Activated T-helper 2 cell treated with anti-CD3 and anti-CD28 coated beads, Interferon-gamma antibody, Interleukin-2, Interleukin-4, amounts not matched to agents 10 μg/mL and 5 μg/mL and 100 μg/mL, durations not matched to agents 14 hours and 24 hours and 36 hours (primary cell): Measurements from ENCODE around the gene ACP5. TPM values are rescaled to one million over a fixed set of nuclear protein-coding genes. Genes with fewer than 3 reads are reported as not detected.

Experiments
- DNase-seq: peaks from one replicate; pipeline ENCODE4 v3.0.0; 2021; ENCODE audit warnings: low spot score
- H3K27ac Mint-ChIP-seq: one replicate; pipeline ENCODE4 v1.8.0; 2021; ENCODE audit warnings: mixed read lengths
- H3K27me3 Mint-ChIP-seq: one replicate; pipeline ENCODE4 v1.8.0; 2021; ENCODE audit warnings: low read depth, mixed read lengths
- H3K36me3 Mint-ChIP-seq: one replicate; pipeline ENCODE4 v1.8.0; 2021; ENCODE audit warnings: low read depth, mixed read lengths
- H3K4me1 Mint-ChIP-seq: one replicate; pipeline ENCODE4 v1.8.0; 2021; ENCODE audit warnings: low read depth, mixed read lengths
- H3K4me3 Mint-ChIP-seq: one replicate; pipeline ENCODE4 v1.8.0; 2021; ENCODE audit warnings: low read depth, mild to moderate bottlenecking, moderate library complexity, mixed read lengths
- H3K9me3 Mint-ChIP-seq: one replicate; pipeline ENCODE4 v1.8.0; 2021; ENCODE audit warnings: mixed read lengths
- intact Hi-C: fragments of 100-400 bp; cut with micrococcal nuclease; formaldehyde crosslinking; loops from one replicate; pipeline ENCODE4 v1.15.1; 2023
- total RNA-seq: library from RNA; stranded (reverse); gene quantifications from 2 replicates; pipeline ENCODE4 v1.2.3, GENCODE V29; 2022

The ACP5 gene
- total RNA-seq, 1 donor from 2014 or later = 27.0 TPM

DNA sequence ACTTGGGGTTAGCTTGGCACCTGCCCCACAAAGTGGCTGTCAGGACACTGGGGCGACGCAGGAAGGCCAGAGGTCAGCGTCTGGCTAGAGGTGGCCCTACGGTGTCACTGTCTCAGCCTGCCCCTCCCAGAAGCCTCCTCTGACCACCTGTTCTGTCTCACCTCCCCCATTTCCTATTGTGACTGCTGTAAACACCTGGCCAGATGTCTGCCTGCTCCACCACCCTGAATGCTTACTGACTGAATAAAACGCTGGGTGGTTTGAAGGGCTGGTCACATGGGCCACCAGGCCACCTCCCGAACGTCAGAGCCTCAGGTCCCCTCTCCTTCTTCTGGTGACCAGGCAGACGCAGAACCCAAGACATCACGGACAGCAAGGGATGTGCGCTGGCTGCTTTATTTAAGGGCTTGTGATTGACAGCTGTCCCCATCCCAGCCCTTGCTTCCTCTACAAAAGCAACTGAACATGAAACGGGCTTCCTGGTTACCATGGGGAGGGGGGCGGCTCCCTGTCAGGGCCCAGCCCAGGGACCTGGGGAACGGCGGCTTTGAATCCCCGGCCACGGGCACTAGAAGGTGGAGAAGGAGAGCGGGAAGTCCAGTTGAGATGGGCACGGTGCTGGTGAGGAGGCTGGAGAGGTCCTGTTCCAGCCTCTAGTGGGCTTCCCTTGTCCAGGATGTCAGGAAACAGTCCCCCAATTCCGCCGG lies 24.6 kb downstream of the ACP5 start:
- DNase-seq = no peak
- no peak overlapping the region for H3K4me3 Mint-ChIP-seq
- H3K27me3 Mint-ChIP-seq = no peaks in the 10 kb centered on the region
- intact Hi-C loops = no loop called here
- H3K9me3 Mint-ChIP-seq = no peaks in the 10 kb centered on the region
- peaks cover 14% of the 10 kb centered on the region for H3K4me1 Mint-ChIP-seq
- H3K27ac Mint-ChIP-seq = no peak overlapping the region
- H3K36me3 Mint-ChIP-seq = peaks cover 25% of the 10 kb centered on the region

GRCh38 chr19:11551603-11552235 lies 25.7 kb downstream of the ACP5 start:
- H3K9me3 Mint-ChIP-seq = no peaks in the 10 kb centered on the region
- H3K4me3 Mint-ChIP-seq = no peak overlapping the region
- peaks cover 9% of the 10 kb centered on the region for H3K4me1 Mint-ChIP-seq
- intact Hi-C loops = no loop called here
- H3K27ac Mint-ChIP-seq = no peak overlapping the region
- H3K27me3 Mint-ChIP-seq = no peaks in the 10 kb centered on the region
- H3K36me3 Mint-ChIP-seq = peaks cover 21% of the 10 kb centered on the region
- no peak for DNase-seq

GRCh38 chr19:11550265-11550664 lies 27.2 kb downstream of the ACP5 start:
- Mint-ChIP-seq H3K27ac (no peak overlapping the region), H3K27me3 (no peaks in the 10 kb centered on the region), H3K9me3 (no peaks in the 10 kb centered on the region), H3K36me3 (peaks cover 14% of the 10 kb centered on the region), H3K4me3 (no peak overlapping the region), H3K4me1 (peaks cover 2% of the 10 kb centered on the region)
- DNase-seq = no peak
- intact Hi-C loops = no loop called here

DNA sequence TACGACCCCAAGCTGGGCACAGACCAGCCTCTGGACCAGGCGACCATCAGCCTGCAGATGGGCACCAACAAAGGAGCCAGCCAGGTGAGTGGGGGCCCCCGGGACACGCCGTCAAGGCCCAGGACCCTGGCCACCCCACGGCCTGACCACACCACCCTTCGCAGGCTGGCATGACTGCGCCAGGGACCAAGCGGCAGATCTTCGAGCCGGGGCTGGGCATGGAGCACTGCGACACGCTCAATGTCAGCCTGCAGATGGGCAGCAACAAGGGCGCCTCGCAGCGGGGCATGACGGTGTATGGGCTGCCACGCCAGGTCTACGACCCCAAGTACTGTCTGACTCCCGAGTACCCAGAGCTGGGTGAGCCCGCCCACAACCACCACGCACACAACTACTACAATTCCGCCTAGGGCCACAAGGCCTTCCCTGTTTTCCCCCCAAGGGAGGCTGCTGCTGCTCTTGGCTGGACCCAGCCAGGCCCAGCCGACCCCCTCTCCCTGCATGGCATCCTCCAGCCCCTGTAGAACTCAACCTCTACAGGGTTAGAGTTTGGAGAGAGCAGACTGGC lies 28.0 kb downstream of the ACP5 start:
- H3K36me3 Mint-ChIP-seq = peaks cover 14% of the 10 kb centered on the region

GRCh38 chr19:11547929-11548700 lies 29.3 kb downstream of the ACP5 start:
- Mint-ChIP-seq H3K4me1 (no peaks in the 10 kb centered on the region), H3K9me3 (no peaks in the 10 kb centered on the region), H3K27ac (no peak overlapping the region), H3K27me3 (no peaks in the 10 kb centered on the region), H3K4me3 (no peak overlapping the region), H3K36me3 (peaks cover 5% of the 10 kb centered on the region)
- intact Hi-C loops = no loop called here
- DNase-seq = no peak

More for the DNA sequence above, 28.0 kb downstream of the ACP5 start:
- H3K4me1 Mint-ChIP-seq = peaks cover 2% of the 10 kb centered on the region
- no peak overlapping the region for H3K27ac Mint-ChIP-seq
- H3K9me3 Mint-ChIP-seq = no peaks in the 10 kb centered on the region
- intact Hi-C loops = no loop called here
- no peak for DNase-seq
- H3K4me3 Mint-ChIP-seq = no peak overlapping the region
- H3K27me3 Mint-ChIP-seq = no peaks in the 10 kb centered on the region

DNA sequence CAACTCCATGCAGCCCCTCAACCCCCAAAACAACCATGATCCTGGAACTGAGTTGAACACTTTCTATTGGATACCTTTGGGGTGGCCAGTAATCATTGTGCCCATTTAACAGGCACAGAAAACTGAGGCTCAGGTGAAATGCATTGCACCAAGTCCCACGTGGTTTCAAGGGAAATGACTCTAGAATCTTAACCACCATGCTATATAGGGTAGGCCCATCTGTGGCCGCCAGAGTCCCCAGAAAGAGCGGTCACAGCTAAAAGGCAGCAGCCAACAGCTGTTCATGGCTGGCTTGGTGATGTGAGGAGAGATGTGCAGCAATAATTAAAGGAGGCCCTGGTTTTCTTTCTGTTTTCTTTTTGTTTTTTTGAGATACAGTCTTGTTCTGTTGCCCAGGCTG lies 36.2 kb downstream of the ACP5 start:
- DNase-seq = no peak

DNA sequence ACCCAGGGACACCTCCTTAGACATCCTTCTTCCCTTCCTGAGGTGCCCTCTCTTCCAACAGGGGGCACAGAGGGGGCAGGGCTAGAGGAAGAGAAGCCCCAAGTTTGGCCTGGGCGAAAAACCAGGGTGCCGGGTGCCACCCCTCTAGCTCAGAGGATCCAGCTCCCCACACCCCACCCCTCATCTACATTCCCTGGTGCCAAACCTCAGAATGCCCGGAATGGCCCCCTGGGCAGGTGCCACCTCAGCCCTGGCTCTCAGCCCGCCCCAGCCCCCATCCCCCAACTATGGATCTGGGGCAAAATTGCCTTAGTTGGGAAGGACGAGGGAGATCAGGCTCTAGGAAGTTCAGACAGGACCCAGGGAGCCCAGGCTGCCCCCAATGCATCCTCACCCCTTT lies 36.8 kb downstream of the ACP5 start:
- no peak for DNase-seq
- H3K9me3 Mint-ChIP-seq = no peaks in the 10 kb centered on the region
- no peak overlapping the region for H3K27ac Mint-ChIP-seq
- H3K27me3 Mint-ChIP-seq = peaks cover 18% of the 10 kb centered on the region
- H3K36me3 Mint-ChIP-seq = no peaks in the 10 kb centered on the region
- no peak overlapping the region for H3K4me3 Mint-ChIP-seq
- intact Hi-C loops = no loop called here
- H3K4me1 Mint-ChIP-seq = peaks cover 4% of the 10 kb centered on the region

More for the DNA sequence above, 36.2 kb downstream of the ACP5 start:
- H3K36me3 Mint-ChIP-seq = no peaks in the 10 kb centered on the region
- H3K27ac Mint-ChIP-seq = no peak overlapping the region
- H3K27me3 Mint-ChIP-seq = peaks cover 18% of the 10 kb centered on the region
- peaks cover 3% of the 10 kb centered on the region for H3K4me1 Mint-ChIP-seq
- H3K9me3 Mint-ChIP-seq = no peaks in the 10 kb centered on the region
- no peak overlapping the region for H3K4me3 Mint-ChIP-seq
- intact Hi-C loops = no loop called here

DNA sequence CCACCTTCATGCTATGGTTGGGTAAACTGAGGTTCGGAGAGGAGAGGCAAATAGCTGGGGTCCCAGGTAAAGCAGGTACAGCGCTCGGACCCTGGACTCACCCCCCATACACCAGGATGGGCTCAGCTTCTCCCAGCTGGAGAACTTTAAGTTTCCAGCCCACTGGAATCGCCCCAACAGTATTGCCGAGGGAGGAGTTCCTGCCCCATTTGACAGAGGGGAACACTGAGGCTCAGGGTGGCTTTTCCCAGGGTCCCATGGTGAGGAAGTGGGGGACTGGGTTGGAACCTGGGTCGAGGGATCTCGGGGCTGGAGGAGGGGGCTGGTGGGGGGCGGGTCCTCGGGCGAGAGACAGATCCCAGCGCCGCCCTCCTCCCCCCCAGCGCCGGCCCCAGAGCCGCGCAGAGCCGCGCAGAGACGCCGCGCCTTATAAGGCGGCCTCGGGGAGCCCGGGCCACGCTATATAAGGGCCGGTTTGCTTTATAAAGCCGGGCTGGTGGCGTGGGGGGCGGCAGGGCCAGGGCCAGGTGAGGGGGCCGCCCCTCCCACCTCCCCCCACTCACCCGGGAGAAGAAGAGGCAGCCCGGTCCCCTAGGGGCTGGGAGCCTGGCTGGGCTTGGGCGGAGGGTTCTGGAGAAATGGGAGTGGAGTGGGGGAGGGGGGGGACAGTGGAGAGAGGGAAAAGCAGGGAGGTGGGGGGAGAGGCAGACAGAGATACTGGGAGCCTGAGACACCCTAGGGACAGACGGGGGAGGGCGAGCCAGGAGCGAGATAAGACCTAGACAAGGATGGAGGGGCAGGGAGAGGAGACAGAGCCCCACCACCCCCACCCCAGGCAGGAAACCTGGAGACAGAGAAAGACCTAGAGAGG lies 37.7 kb downstream of the ACP5 start:
- peaks cover 8% of the 10 kb centered on the region for H3K4me1 Mint-ChIP-seq
- peaks cover 19% of the 10 kb centered on the region for H3K27me3 Mint-ChIP-seq
- no peak overlapping the region for H3K27ac Mint-ChIP-seq
- DNase-seq = no peak
- no peak overlapping the region for H3K4me3 Mint-ChIP-seq
- intact Hi-C loops = no loop called here
- H3K9me3 Mint-ChIP-seq = no peaks in the 10 kb centered on the region
- no peaks in the 10 kb centered on the region for H3K36me3 Mint-ChIP-seq

DNA sequence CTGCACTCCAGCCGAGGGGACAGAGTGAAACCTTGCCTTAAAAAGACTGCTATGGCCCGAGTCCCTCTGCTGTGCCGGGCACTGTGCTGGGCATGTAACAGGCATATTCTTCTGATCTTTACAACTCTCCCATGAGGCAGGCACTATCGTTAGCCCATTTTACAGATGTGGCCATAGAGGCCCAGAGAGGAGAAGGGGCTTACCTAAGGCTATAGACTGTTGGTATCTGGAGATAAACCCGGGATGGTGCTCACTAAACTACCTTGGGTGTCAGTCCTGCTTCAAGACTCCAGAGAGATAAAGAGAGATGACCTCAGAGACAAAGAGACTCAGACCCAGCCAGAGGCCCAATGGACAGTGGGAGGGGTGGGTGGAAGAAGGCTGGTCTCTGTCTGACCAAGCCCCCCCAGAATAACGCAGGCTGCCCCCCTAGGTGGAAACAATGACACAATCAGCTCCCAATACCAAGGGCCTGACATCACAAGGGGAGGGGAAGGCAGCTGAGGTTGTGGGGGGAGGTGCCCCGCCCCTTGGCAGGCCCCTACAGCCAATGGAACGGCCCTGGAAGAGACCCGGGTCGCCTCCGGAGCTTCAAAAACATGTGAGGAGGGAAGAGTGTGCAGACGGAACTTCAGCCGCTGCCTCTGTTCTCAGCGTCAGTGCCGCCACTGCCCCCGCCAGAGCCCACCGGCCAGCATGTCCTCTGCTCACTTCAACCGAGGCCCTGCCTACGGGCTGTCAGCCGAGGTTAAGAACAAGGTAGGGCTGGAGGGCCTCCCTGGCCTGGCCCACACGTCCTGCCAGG lies 39.0 kb downstream of the ACP5 start, which contains the start of gene CNN1:
CNN1 (plus strand) TSS at position 620 of the 805 bp plus-strand sequence; CDS start at position 697, 77 bp downstream.
- DNase-seq = no peak
- no peak within 1 kb of the TSS for H3K27ac Mint-ChIP-seq
- intact Hi-C loops = no loop called here
- H3K27me3 Mint-ChIP-seq = peaks cover 23% of the 10 kb centered on the region
- H3K4me1 Mint-ChIP-seq = peaks cover 10% of the 10 kb centered on the region
- H3K36me3 Mint-ChIP-seq = no peaks in the 10 kb centered on the region
- H3K9me3 Mint-ChIP-seq = no peaks in the 10 kb centered on the region
- H3K4me3 Mint-ChIP-seq = no peak within 1 kb of the TSS

DNA sequence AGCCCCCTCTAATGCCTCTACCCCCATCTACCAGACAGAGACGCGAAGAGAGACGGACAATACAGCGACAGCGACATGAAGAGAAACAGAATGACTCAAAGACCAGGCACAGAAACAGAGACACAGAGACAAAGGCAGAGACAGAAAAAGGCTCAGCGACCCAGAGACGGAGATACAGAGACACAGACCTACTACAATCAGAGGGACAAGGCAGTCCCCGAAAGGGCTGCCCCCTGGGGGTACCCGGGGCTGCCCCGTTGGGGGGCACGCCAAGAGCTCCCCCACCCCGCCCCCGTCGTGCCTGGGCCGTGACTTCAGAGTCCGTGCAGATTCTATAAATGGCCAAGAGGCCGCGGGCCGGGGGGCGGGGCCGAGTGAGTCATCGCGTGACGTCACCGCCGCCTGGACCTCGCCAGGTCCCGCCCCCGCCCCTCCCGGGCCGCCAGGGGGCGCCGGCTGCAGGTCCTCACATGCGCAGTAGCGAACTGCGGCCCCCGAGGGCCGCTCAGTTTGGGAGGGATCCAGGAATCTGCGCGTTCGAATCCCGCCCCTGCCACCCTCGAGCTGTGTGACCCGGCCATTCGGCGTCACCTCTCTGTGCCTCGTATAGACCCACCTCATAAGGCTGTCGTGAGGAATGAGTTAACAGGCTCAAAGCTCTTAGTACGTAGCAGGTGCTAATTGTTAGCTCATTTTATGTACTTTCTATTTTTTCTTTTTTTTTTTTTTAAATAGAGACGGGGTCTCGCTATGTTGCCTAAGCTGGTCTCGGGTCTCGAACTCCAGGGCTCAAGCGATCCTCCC lies 41.5 kb downstream of the ACP5 start:
- peak overlapping the region; percentile 50 for H3K4me3 Mint-ChIP-seq
- peaks cover 23% of the 10 kb centered on the region for H3K27me3 Mint-ChIP-seq
- intact Hi-C loops = loop anchor here (1.0 kb wide), 1 partner anchor 51 kb away; no protein-coding TSS in a partner anchor
- H3K36me3 Mint-ChIP-seq = no peaks in the 10 kb centered on the region
- no peaks in the 10 kb centered on the region for H3K9me3 Mint-ChIP-seq
- DNase-seq = peak; percentile 79
- peak overlapping the region; percentile 26 for H3K27ac Mint-ChIP-seq
- peaks cover 18% of the 10 kb centered on the region for H3K4me1 Mint-ChIP-seq

DNA sequence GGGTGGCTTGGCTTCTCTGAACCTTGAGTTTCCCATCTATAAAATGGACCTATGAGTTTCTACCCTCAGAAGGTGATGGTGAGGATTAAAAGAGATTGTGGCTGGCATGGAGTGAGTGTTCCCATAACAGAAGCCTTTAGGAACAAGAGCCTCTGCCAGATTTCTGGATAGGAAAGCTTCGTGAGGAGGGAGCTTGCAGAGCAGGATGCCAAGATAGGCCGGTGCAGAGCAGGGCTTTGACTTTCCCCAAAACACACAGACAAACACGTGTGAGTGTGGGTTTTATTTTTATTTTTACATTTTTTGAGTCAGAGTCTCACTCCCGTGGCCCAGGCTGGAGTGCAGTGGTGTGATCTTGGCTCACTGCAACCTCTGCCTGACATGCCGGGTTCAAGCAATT lies 42.5 kb downstream of the ACP5 start:
- Mint-ChIP-seq H3K27ac (no peak overlapping the region), H3K4me1 (peaks cover 22% of the 10 kb centered on the region), H3K9me3 (no peaks in the 10 kb centered on the region), H3K4me3 (no peak overlapping the region), H3K27me3 (peaks cover 19% of the 10 kb centered on the region), H3K36me3 (no peaks in the 10 kb centered on the region)
- no peak for DNase-seq
- intact Hi-C loops = no loop called here
